Measurements from ENCODE around the gene RAB3C.

The RAB3C gene

GRCh38 chr5:58804291-58804690 lies 221.4 kb downstream of the RAB3C start:
- no peak overlapping the region for H3K9ac ChIP-seq (ENCODE audit: low read length)
- no peaks in the 10 kb centered on the region for H3K36me3 ChIP-seq (ENCODE audit: control insufficient read depth, low read depth, low read length)
- no peaks in the 10 kb centered on the region for H3K9me3 ChIP-seq (ENCODE audit: control insufficient read depth, low read depth, low read length)
- no peak overlapping the region for H3K4me3 ChIP-seq (ENCODE audit: low read length)
- peaks cover 34% of the 10 kb centered on the region for H3K4me1 ChIP-seq (ENCODE audit: control insufficient read depth, low read depth, low read length)
- no peak overlapping the region for H3K27ac ChIP-seq (ENCODE audit: low read length)
- H3K27me3 ChIP-seq (ENCODE audit: control insufficient read depth, insufficient read depth, low read length): no peaks in the 10 kb centered on the region

DNA sequence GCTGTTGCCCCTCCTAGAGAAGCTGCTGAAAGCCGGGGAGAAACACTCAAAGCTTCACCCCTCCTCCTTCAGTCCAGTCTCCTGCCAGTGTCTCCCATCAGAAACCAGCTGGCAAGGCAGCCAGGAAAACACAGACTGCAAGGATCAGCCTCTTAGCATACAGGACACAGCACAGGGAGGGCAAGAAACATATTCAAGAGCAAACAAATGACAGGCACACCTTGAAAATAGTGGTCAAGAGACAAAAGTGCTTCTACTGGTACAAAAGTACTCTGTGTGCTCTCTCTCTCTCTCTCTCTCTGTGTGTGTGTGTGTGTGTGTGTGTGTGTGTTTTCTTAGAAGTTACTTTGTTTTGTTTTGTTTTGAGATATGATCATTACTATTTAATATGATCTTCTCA lies 227.2 kb downstream of the RAB3C start:
- Histone ChIP-seq H3K4me1 (ENCODE audit: control insufficient read depth, low read depth, low read length) (peaks cover 7% of the 10 kb centered on the region), H3K36me3 (ENCODE audit: control insufficient read depth, low read depth, low read length) (no peaks in the 10 kb centered on the region), H3K27ac (ENCODE audit: low read length) (no peak overlapping the region), H3K9me3 (ENCODE audit: control insufficient read depth, low read depth, low read length) (no peaks in the 10 kb centered on the region), H3K4me3 (ENCODE audit: low read length) (no peak overlapping the region), H3K9ac (ENCODE audit: low read length) (no peak overlapping the region), H3K27me3 (ENCODE audit: control insufficient read depth, insufficient read depth, low read length) (no peaks in the 10 kb centered on the region)

DNA sequence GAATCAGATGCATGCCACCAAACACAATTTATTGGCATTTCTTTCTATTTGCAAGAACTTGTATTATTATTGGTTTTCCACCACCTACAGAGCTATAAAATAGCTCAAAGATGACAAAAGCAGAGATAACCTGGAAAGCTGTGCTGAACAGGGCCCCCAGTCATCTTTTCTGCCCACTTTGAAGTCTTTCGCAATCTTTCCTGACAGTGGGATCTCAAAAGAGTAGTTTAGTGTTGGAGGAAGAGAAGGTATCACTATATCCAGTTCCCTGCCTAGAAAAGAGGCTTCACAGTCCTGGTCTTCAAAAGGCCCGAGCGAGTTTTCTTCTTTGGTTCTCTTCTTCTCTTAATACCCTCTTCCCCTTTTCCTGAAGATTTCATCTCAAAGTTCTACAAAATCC lies 231.0 kb downstream of the RAB3C start:
- Histone ChIP-seq H3K4me1 (ENCODE audit: control insufficient read depth, low read depth, low read length) (no peaks in the 10 kb centered on the region), H3K4me3 (ENCODE audit: low read length) (no peak overlapping the region), H3K9me3 (ENCODE audit: control insufficient read depth, low read depth, low read length) (no peaks in the 10 kb centered on the region), H3K27ac (ENCODE audit: low read length) (no peak overlapping the region), H3K36me3 (ENCODE audit: control insufficient read depth, low read depth, low read length) (no peaks in the 10 kb centered on the region), H3K9ac (ENCODE audit: low read length) (no peak overlapping the region), H3K27me3 (ENCODE audit: control insufficient read depth, insufficient read depth, low read length) (no peaks in the 10 kb centered on the region)

- Histone ChIP-seq H3K4me1 (ENCODE audit: control insufficient read depth, low read depth, low read length) (no peaks in the 10 kb centered on the region), H3K9ac (ENCODE audit: low read length) (no peak overlapping the region), H3K27me3 (ENCODE audit: control insufficient read depth, insufficient read depth, low read length) (no peaks in the 10 kb centered on the region), H3K27ac (ENCODE audit: low read length) (no peak overlapping the region), H3K4me3 (ENCODE audit: low read length) (no peak overlapping the region), H3K9me3 (ENCODE audit: control insufficient read depth, low read depth, low read length) (no peaks in the 10 kb centered on the region), H3K36me3 (ENCODE audit: control insufficient read depth, low read depth, low read length) (no peaks in the 10 kb centered on the region)
These were observed 233.4 kb downstream of the RAB3C start for GRCh38 chr5:58816181-58816731.

DNA sequence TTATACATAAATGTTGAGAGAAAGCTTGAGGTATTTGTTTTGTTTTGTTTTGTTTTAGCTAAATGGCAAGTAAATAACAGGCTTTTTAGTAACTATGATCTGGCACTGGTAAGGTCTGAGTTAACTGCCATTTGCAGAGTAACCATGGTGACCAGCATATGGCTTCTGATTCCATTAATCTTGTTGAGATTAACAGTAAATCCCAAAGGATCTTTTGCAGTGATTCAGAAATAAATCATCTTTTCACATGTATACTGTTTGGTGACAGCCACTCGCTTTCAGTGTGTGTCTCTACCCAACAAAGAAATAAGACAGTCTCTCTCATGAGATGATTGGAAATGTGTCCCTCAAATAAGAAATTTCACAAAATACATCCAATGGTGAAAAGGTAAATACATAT lies 235.6 kb downstream of the RAB3C start:
- H3K27me3 ChIP-seq (ENCODE audit: control insufficient read depth, insufficient read depth, low read length): no peaks in the 10 kb centered on the region
- H3K36me3 ChIP-seq (ENCODE audit: control insufficient read depth, low read depth, low read length): no peaks in the 10 kb centered on the region
- no peaks in the 10 kb centered on the region for H3K9me3 ChIP-seq (ENCODE audit: control insufficient read depth, low read depth, low read length)
- no peak overlapping the region for H3K4me3 ChIP-seq (ENCODE audit: low read length)
- no peak overlapping the region for H3K27ac ChIP-seq (ENCODE audit: low read length)
- H3K9ac ChIP-seq (ENCODE audit: low read length): no peak overlapping the region
- H3K4me1 ChIP-seq (ENCODE audit: control insufficient read depth, low read depth, low read length): no peaks in the 10 kb centered on the region

DNA sequence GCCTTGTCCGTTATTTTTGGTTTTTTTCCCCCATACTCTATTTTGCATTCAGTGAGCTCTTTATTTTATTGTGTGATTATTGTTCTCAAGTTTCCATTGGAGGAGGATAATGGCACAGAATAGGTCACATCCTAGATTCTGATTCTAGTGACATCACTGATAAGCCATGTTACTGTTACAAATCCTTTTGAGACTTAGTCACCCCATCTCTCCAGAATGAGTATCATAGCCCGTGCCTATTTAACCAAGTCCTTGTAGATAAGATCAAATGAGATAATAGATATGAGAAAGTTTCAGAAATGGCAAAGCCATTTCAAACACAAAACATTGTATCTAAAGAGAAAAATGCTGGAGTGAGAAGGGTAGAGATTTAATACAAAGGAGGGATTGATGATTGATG lies 242.6 kb downstream of the RAB3C start:
- H3K9ac ChIP-seq (ENCODE audit: low read length): no peak overlapping the region
- no peak overlapping the region for H3K27ac ChIP-seq (ENCODE audit: low read length)
- no peaks in the 10 kb centered on the region for H3K27me3 ChIP-seq (ENCODE audit: control insufficient read depth, insufficient read depth, low read length)
- H3K4me3 ChIP-seq (ENCODE audit: low read length): no peak overlapping the region
- no peaks in the 10 kb centered on the region for H3K9me3 ChIP-seq (ENCODE audit: control insufficient read depth, low read depth, low read length)
- H3K36me3 ChIP-seq (ENCODE audit: control insufficient read depth, low read depth, low read length): no peaks in the 10 kb centered on the region
- no peaks in the 10 kb centered on the region for H3K4me1 ChIP-seq (ENCODE audit: control insufficient read depth, low read depth, low read length)

GRCh38 chr5:58825899-58826298 lies 243.0 kb downstream of the RAB3C start:
- Histone ChIP-seq H3K4me3 (ENCODE audit: low read length) (no peak overlapping the region), H3K9me3 (ENCODE audit: control insufficient read depth, low read depth, low read length) (no peaks in the 10 kb centered on the region), H3K36me3 (ENCODE audit: control insufficient read depth, low read depth, low read length) (no peaks in the 10 kb centered on the region), H3K4me1 (ENCODE audit: control insufficient read depth, low read depth, low read length) (no peaks in the 10 kb centered on the region), H3K9ac (ENCODE audit: low read length) (no peak overlapping the region), H3K27ac (ENCODE audit: low read length) (no peak overlapping the region), H3K27me3 (ENCODE audit: control insufficient read depth, insufficient read depth, low read length) (no peaks in the 10 kb centered on the region)

- Histone ChIP-seq H3K27ac (ENCODE audit: low read length) (no peak overlapping the region), H3K4me1 (ENCODE audit: control insufficient read depth, low read depth, low read length) (no peaks in the 10 kb centered on the region), H3K4me3 (ENCODE audit: low read length) (no peak overlapping the region), H3K27me3 (ENCODE audit: control insufficient read depth, insufficient read depth, low read length) (no peaks in the 10 kb centered on the region), H3K9me3 (ENCODE audit: control insufficient read depth, low read depth, low read length) (no peaks in the 10 kb centered on the region), H3K36me3 (ENCODE audit: control insufficient read depth, low read depth, low read length) (no peaks in the 10 kb centered on the region), H3K9ac (ENCODE audit: low read length) (no peak overlapping the region)
These were observed 244.6 kb downstream of the RAB3C start for GRCh38 chr5:58827463-58827862.

GRCh38 chr5:58828258-58828657 lies 245.4 kb downstream of the RAB3C start:
- Histone ChIP-seq H3K9me3 (ENCODE audit: control insufficient read depth, low read depth, low read length) (no peaks in the 10 kb centered on the region), H3K9ac (ENCODE audit: low read length) (no peak overlapping the region), H3K27ac (ENCODE audit: low read length) (no peak overlapping the region), H3K4me3 (ENCODE audit: low read length) (no peak overlapping the region), H3K4me1 (ENCODE audit: control insufficient read depth, low read depth, low read length) (no peaks in the 10 kb centered on the region), H3K27me3 (ENCODE audit: control insufficient read depth, insufficient read depth, low read length) (no peaks in the 10 kb centered on the region), H3K36me3 (ENCODE audit: control insufficient read depth, low read depth, low read length) (no peaks in the 10 kb centered on the region)

GRCh38 chr5:58834242-58835225 lies 251.7 kb downstream of the RAB3C start:
- H3K4me3 ChIP-seq (ENCODE audit: low read length): no peak overlapping the region
- H3K27ac ChIP-seq (ENCODE audit: low read length): no peak overlapping the region
- H3K36me3 ChIP-seq (ENCODE audit: control insufficient read depth, low read depth, low read length): no peaks in the 10 kb centered on the region
- no peaks in the 10 kb centered on the region for H3K4me1 ChIP-seq (ENCODE audit: control insufficient read depth, low read depth, low read length)
- H3K27me3 ChIP-seq (ENCODE audit: control insufficient read depth, insufficient read depth, low read length): no peaks in the 10 kb centered on the region
- no peaks in the 10 kb centered on the region for H3K9me3 ChIP-seq (ENCODE audit: control insufficient read depth, low read depth, low read length)
- no peak overlapping the region for H3K9ac ChIP-seq (ENCODE audit: low read length)

DNA sequence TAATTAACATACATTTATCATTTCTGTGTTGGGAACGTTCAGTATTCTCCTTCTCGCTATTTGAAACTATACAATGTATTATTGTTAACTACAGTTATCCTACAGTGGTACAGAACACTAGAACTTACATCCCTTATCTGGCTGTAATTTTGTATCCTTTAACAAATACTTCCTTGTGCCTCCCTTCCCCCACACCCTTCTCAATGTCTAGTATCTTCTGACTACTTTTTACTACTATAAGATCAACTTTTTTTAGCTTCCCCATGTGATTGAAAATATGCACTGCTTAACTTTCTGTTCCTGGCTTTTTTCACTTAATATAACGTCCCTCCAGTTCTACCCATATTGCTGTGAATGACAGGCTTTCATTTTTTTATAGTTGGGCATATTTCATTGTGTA lies 253.5 kb downstream of the RAB3C start:
- Histone ChIP-seq H3K9me3 (ENCODE audit: control insufficient read depth, low read depth, low read length) (no peaks in the 10 kb centered on the region), H3K4me1 (ENCODE audit: control insufficient read depth, low read depth, low read length) (no peaks in the 10 kb centered on the region), H3K4me3 (ENCODE audit: low read length) (no peak overlapping the region), H3K36me3 (ENCODE audit: control insufficient read depth, low read depth, low read length) (no peaks in the 10 kb centered on the region), H3K27me3 (ENCODE audit: control insufficient read depth, insufficient read depth, low read length) (no peaks in the 10 kb centered on the region), H3K27ac (ENCODE audit: low read length) (no peak overlapping the region), H3K9ac (ENCODE audit: low read length) (no peak overlapping the region)

DNA sequence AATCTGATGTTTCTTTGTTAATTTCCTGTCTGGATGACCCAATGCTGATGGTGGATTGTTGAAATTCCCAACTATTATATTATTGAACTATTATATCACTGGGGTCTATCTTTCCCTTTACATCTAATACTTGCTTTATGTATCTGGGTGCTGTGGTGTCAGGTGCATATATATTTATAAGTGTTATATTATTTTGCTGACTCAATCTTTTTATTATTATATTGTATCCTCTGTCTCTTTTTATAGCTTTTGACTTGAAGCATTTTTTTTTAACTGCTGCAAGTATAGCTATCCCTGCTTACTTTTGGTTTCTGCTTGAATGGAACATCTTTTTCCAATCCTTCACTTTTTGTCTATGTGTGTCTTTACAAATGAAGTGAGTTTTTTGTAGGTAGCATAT lies 255.9 kb downstream of the RAB3C start:
- H3K4me3 ChIP-seq (ENCODE audit: low read length): no peak overlapping the region
- no peaks in the 10 kb centered on the region for H3K4me1 ChIP-seq (ENCODE audit: control insufficient read depth, low read depth, low read length)
- H3K27me3 ChIP-seq (ENCODE audit: control insufficient read depth, insufficient read depth, low read length): no peaks in the 10 kb centered on the region
- no peak overlapping the region for H3K9ac ChIP-seq (ENCODE audit: low read length)
- H3K36me3 ChIP-seq (ENCODE audit: control insufficient read depth, low read depth, low read length): no peaks in the 10 kb centered on the region
- H3K27ac ChIP-seq (ENCODE audit: low read length): no peak overlapping the region
- H3K9me3 ChIP-seq (ENCODE audit: control insufficient read depth, low read depth, low read length): no peaks in the 10 kb centered on the region

All from iPS-18a (cell line).